Central memory CD4-positive, alpha-beta T cell (primary cell): ENCODE results near the gene TMEM182.

Source experiments
- DNase-seq: peaks from one replicate; pipeline ENCODE4 v3.0.0; 2022

The TMEM182 gene

GRCh38 chr2:102768892-102769291 is 7.1 kb downstream of the TMEM182 start:
- DNase-seq, result no peak

GRCh38 chr2:102770506-102770905 is 8.7 kb downstream of the TMEM182 start:
- no peak for DNase-seq

GRCh38 chr2:102771114-102771513 is 9.3 kb downstream of the TMEM182 start:
- DNase-seq, result no peak

GRCh38 chr2:102772659-102773058 is 10.8 kb downstream of the TMEM182 start:
- no peak for DNase-seq

- DNase-seq, result no peak
Measured at GRCh38 chr2:102773149-102773705, 11.4 kb downstream of the TMEM182 start.

- no peak for DNase-seq
Measured at GRCh38 chr2:102778260-102778659, 16.4 kb downstream of the TMEM182 start.

GRCh38 chr2:102780467-102780866 is 18.6 kb downstream of the TMEM182 start:
- no peak for DNase-seq

- no peak for DNase-seq
Measured at GRCh38 chr2:102782187-102782586, 20.4 kb downstream of the TMEM182 start.

GRCh38 chr2:102782933-102783332 is 21.1 kb downstream of the TMEM182 start:
- DNase-seq, result no peak

GRCh38 chr2:102783506-102784183 is 21.8 kb downstream of the TMEM182 start:
- DNase-seq, result no peak

- DNase-seq, result no peak
Measured at GRCh38 chr2:102784940-102785339, 23.1 kb downstream of the TMEM182 start.

GRCh38 chr2:102788216-102788884 is 26.5 kb downstream of the TMEM182 start:
- DNase-seq, result no peak

GRCh38 chr2:102788885-102789260 is 27.0 kb downstream of the TMEM182 start:
- no peak for DNase-seq

GRCh38 chr2:102789349-102790090 is 27.7 kb downstream of the TMEM182 start:
- DNase-seq, result no peak

GRCh38 chr2:102790091-102790455 is 28.2 kb downstream of the TMEM182 start:
- no peak for DNase-seq

- DNase-seq, result no peak
Measured at GRCh38 chr2:102792568-102793208, 30.9 kb downstream of the TMEM182 start.

GRCh38 chr2:102795641-102796040 is 33.8 kb downstream of the TMEM182 start:
- DNase-seq, result no peak

- DNase-seq, result no peak
Measured at GRCh38 chr2:102796337-102796736, 34.5 kb downstream of the TMEM182 start.

GRCh38 chr2:102797486-102797885 is 35.7 kb downstream of the TMEM182 start:
- DNase-seq, result no peak

- DNase-seq, result no peak
Measured at GRCh38 chr2:102798181-102798580, 36.4 kb downstream of the TMEM182 start.

GRCh38 chr2:102801098-102801718 is 39.4 kb downstream of the TMEM182 start:
- no peak for DNase-seq

GRCh38 chr2:102801858-102802699 is 40.2 kb downstream of the TMEM182 start:
- no peak for DNase-seq
